Activated T-helper 1 cell treated with Interleukin-2 at 50 U/mL for 16 hours (primary cell): ENCODE data around the gene YBX3.

Experiments used
- DNase-seq: peaks from one replicate; pipeline ENCODE4 v3.0.0-alpha.2; 2020; ENCODE audit warnings: low read depth

The YBX3 gene

GRCh38 chr12:10721651-10722501 is 1.2 kb downstream of the YBX3 start:
- no peak for DNase-seq

GRCh38 chr12:10720974-10721650 is 2.0 kb downstream of the YBX3 start:
- no peak for DNase-seq

- DNase-seq, result no peak
Measured at GRCh38 chr12:10719482-10719881, 3.6 kb downstream of the YBX3 start.

- no peak for DNase-seq
Measured at GRCh38 chr12:10718279-10718821, 4.8 kb downstream of the YBX3 start.

- DNase-seq, result no peak
Measured at GRCh38 chr12:10717410-10717809, 5.7 kb downstream of the YBX3 start.

- DNase-seq, result no peak
Measured at GRCh38 chr12:10716704-10717315, 6.3 kb downstream of the YBX3 start.

- DNase-seq, result no peak
Measured at GRCh38 chr12:10716277-10716676, 6.8 kb downstream of the YBX3 start.

GRCh38 chr12:10715491-10715890 is 7.6 kb downstream of the YBX3 start:
- no peak for DNase-seq

GRCh38 chr12:10709808-10710207 is 13.3 kb downstream of the YBX3 start:
- DNase-seq, result no peak

GRCh38 chr12:10708862-10709261 is 14.3 kb downstream of the YBX3 start:
- no peak for DNase-seq

GRCh38 chr12:10705655-10706054 is 17.5 kb downstream of the YBX3 start:
- DNase-seq, result no peak

- DNase-seq, result no peak
Measured at GRCh38 chr12:10701843-10702242, 21.3 kb downstream of the YBX3 start.

- DNase-seq, result no peak
Measured at GRCh38 chr12:10701131-10701681, 21.9 kb downstream of the YBX3 start.

GRCh38 chr12:10700581-10700980 is 22.5 kb downstream of the YBX3 start:
- DNase-seq, result no peak

- DNase-seq, result no peak
Measured at GRCh38 chr12:10697862-10698261, 25.3 kb downstream of the YBX3 start.

GRCh38 chr12:10697156-10697555 is 26.0 kb downstream of the YBX3 start:
- DNase-seq, result no peak

- no peak for DNase-seq
Measured at GRCh38 chr12:10690906-10691305, 32.2 kb downstream of the YBX3 start.

GRCh38 chr12:10689146-10689545 is 34.0 kb downstream of the YBX3 start:
- no peak for DNase-seq

GRCh38 chr12:10688042-10688441 is 35.1 kb downstream of the YBX3 start:
- DNase-seq, result no peak

- DNase-seq, result peak; percentile 23
Measured at GRCh38 chr12:10673659-10674384, 49.3 kb downstream of the YBX3 start, which contains the start of gene STYK1. STYK1 (minus strand) TSS chr12:10674052; CDS start chr12:10634618, 39,434 bp downstream.

- no peak for DNase-seq
Measured at GRCh38 chr12:10672231-10672868, 50.8 kb downstream of the YBX3 start.
